ENCODE data around the gene CYB561. TPM values are rescaled to one million over a fixed set of nuclear protein-coding genes. Genes with fewer than 3 reads are reported as not detected.

The CYB561 gene
- total and polyA plus RNA-seq, 9 of the 15 experiments (the other 6 are each of a cell fraction or from before 2014, with no cell fraction given): 4.0 to 30.8 (median 17.4) TPM

DNA sequence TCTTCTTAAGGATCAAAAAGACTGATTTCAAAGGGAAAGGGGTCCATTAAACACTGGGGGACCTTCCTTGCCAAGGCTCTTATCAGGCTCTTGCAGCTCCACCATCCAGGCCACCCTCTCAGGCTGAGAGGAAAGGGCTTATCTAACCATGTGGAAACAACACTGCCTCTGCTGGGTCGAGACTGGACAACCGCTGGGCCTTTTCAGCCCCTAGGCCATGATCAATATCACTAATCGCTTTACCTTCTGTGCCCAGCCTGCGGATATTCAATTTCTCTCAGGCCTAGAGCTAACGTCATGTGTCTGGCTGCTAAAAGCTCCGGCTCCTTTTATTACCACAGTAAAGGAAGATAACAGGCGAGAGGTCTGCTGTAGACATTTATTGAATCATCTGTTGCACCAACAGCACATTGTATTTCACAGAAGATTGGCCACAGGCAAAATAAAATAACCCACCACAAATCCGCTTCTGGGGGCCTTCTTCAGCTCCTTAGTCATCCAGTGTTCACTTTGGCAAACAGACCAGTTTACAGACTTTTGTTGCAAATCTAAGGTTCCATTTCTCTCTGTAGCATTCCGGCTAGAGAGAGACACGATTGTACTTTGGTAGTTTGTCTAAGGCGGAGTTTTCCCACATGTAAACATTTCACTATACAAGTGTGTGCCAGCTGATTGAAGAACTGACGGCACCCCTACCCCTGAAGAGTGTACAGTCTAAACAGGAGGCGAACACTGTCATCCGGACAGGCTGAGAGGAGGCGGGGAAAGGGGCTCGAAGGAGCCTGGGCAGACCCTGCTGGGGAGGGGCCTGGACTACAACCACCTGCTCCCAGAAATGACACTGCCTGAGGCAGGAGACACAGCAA lies 13.9 kb downstream of the CYB561 start (continued):
- TF ChIP-seq, protein P1, sequence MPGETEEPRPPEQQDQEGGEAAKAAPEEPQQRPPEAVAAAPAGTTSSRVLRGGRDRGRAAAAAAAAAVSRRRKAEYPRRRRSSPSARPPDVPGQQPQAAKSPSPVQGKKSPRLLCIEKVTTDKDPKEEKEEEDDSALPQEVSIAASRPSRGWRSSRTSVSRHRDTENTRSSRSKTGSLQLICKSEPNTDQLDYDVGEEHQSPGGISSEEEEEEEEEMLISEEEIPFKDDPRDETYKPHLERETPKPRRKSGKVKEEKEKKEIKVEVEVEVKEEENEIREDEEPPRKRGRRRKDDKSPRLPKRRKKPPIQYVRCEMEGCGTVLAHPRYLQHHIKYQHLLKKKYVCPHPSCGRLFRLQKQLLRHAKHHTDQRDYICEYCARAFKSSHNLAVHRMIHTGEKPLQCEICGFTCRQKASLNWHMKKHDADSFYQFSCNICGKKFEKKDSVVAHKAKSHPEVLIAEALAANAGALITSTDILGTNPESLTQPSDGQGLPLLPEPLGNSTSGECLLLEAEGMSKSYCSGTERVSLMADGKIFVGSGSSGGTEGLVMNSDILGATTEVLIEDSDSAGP (CRISPR knock-in tag; IDR thresholded peaks at IDR 0.05): no peak
- TF ChIP-seq, protein P2, sequence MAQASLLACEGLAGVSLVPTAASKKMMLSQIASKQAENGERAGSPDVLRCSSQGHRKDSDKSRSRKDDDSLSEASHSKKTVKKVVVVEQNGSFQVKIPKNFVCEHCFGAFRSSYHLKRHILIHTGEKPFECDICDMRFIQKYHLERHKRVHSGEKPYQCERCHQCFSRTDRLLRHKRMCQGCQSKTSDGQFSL (CRISPR knock-in tag; IDR thresholded peaks at IDR 0.05): no peak
- TF ChIP-seq, protein P2 (tag; IDR thresholded peaks at IDR 0.05): 0 out of 4 replicates have a peak, but pooled peaks of 1 of the 2 experiments have one; percentile 74
- TF ChIP-seq RCOR1 (IDR thresholded peaks at IDR 0.05; ENCODE audit: borderline replicate concordance in 1 of 2, low read depth in 2 of 2, low read length in 2 of 2) (peak; percentile 74 to 95), HEY1 (CRISPR knock-in tag; IDR thresholded peaks at IDR 0.05; ENCODE audit: borderline replicate concordance) (no peak), CEBPG (CRISPR knock-in tag; IDR thresholded peaks at IDR 0.05) (no peak; the same call in 1 of the 2 replicates), CEBPG (tag; conservative IDR thresholded peaks at IDR 0.05 in 1 of 2, IDR thresholded peaks at IDR 0.05 in 1 of 2) (peak; percentile 34 to 35; a peak in 2 of 4 replicates), GATAD2A (IDR thresholded peaks at IDR 0.05) (peak; percentile 92)
- TF ChIP-seq, protein P3, sequence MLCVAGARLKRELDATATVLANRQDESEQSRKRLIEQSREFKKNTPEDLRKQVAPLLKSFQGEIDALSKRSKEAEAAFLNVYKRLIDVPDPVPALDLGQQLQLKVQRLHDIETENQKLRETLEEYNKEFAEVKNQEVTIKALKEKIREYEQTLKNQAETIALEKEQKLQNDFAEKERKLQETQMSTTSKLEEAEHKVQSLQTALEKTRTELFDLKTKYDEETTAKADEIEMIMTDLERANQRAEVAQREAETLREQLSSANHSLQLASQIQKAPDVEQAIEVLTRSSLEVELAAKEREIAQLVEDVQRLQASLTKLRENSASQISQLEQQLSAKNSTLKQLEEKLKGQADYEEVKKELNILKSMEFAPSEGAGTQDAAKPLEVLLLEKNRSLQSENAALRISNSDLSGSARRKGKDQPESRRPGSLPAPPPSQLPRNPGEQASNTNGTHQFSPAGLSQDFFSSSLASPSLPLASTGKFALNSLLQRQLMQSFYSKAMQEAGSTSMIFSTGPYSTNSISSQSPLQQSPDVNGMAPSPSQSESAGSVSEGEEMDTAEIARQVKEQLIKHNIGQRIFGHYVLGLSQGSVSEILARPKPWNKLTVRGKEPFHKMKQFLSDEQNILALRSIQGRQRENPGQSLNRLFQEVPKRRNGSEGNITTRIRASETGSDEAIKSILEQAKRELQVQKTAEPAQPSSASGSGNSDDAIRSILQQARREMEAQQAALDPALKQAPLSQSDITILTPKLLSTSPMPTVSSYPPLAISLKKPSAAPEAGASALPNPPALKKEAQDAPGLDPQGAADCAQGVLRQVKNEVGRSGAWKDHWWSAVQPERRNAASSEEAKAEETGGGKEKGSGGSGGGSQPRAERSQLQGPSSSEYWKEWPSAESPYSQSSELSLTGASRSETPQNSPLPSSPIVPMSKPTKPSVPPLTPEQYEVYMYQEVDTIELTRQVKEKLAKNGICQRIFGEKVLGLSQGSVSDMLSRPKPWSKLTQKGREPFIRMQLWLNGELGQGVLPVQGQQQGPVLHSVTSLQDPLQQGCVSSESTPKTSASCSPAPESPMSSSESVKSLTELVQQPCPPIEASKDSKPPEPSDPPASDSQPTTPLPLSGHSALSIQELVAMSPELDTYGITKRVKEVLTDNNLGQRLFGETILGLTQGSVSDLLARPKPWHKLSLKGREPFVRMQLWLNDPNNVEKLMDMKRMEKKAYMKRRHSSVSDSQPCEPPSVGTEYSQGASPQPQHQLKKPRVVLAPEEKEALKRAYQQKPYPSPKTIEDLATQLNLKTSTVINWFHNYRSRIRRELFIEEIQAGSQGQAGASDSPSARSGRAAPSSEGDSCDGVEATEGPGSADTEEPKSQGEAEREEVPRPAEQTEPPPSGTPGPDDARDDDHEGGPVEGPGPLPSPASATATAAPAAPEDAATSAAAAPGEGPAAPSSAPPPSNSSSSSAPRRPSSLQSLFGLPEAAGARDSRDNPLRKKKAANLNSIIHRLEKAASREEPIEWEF (CRISPR knock-in tag; IDR thresholded peaks at IDR 0.05): peak; percentile 99
- TF ChIP-seq, protein P4, sequence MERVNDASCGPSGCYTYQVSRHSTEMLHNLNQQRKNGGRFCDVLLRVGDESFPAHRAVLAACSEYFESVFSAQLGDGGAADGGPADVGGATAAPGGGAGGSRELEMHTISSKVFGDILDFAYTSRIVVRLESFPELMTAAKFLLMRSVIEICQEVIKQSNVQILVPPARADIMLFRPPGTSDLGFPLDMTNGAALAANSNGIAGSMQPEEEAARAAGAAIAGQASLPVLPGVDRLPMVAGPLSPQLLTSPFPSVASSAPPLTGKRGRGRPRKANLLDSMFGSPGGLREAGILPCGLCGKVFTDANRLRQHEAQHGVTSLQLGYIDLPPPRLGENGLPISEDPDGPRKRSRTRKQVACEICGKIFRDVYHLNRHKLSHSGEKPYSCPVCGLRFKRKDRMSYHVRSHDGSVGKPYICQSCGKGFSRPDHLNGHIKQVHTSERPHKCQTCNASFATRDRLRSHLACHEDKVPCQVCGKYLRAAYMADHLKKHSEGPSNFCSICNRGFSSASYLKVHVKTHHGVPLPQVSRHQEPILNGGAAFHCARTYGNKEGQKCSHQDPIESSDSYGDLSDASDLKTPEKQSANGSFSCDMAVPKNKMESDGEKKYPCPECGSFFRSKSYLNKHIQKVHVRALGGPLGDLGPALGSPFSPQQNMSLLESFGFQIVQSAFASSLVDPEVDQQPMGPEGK (CRISPR knock-in tag; IDR thresholded peaks at IDR 0.05; ENCODE audit: borderline replicate concordance): 0 out of 2 replicates have a peak, but pooled peaks have one; percentile 43
- TF ChIP-seq, protein P5, sequence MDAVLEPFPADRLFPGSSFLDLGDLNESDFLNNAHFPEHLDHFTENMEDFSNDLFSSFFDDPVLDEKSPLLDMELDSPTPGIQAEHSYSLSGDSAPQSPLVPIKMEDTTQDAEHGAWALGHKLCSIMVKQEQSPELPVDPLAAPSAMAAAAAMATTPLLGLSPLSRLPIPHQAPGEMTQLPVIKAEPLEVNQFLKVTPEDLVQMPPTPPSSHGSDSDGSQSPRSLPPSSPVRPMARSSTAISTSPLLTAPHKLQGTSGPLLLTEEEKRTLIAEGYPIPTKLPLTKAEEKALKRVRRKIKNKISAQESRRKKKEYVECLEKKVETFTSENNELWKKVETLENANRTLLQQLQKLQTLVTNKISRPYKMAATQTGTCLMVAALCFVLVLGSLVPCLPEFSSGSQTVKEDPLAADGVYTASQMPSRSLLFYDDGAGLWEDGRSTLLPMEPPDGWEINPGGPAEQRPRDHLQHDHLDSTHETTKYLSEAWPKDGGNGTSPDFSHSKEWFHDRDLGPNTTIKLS (IDR thresholded peaks at IDR 0.05; ENCODE audit: borderline replicate concordance, low read depth): no peak; the same call in 1 of the 2 replicates
